Left kidney (tissue), 8 donors: ENCODE measurements around the gene SNX15. TPM values are rescaled to one million over a fixed set of nuclear protein-coding genes. Genes with fewer than 3 reads are reported as not detected.
"Not testable (repeated sequence)": the region's sequence is repeated elsewhere in the genome, so short reads cannot be mapped to it uniquely, and the experiment has no call there.

Experiments
- DNase-seq: peaks from one replicate; pipeline ENCODE4 v3.0.0-alpha.2; 2013
- long read RNA-seq, 8 donors: transcript quantifications; one replicate each; lab custom pipeline, GENCODE V29; 2026
- polyA plus RNA-seq: library from polyadenylated mRNA; unstranded; fragments of 120-200 nt; gene quantifications from one replicate; pipeline ENCODE4 v1.2.1, GENCODE V29; 2013; ENCODE audit not compliant: insufficient read length

SNX15 gene
- polyA plus RNA-seq, result 22.3 TPM
- long read RNA-seq, donor 1, transcript SNX15-202 (8 exons, 1,939 nt), result major isoform, 17 of 17 reads
- long read RNA-seq, donor 1, partial matches to known transcripts, result 0 of 17 reads
- long read RNA-seq, donor 1, other reads (novel, unspliced or antisense), result 0 of 17 reads
- long read RNA-seq, donor 2, transcript SNX15-202 (8 exons, 1,939 nt), result major isoform, 8 of 20 reads
- long read RNA-seq, donor 2, partial matches to known transcripts, result 12 of 20 reads
- long read RNA-seq, donor 2, other reads (novel, unspliced or antisense), result 0 of 20 reads
- long read RNA-seq, donor 3, transcript SNX15-202 (8 exons, 1,939 nt), result major isoform, 8 of 8 reads
- long read RNA-seq, donor 3, partial matches to known transcripts, result 0 of 8 reads
- long read RNA-seq, donor 3, other reads (novel, unspliced or antisense), result 0 of 8 reads
- long read RNA-seq, donor 4, partial matches to known transcripts, result 0 of 2 reads
- long read RNA-seq, donor 4, other reads (novel, unspliced or antisense), result 0 of 2 reads
- long read RNA-seq, donor 5, transcript SNX15-202 (8 exons, 1,939 nt), result major isoform, 21 of 22 reads
- long read RNA-seq, donor 5, partial matches to known transcripts, result 0 of 22 reads
- long read RNA-seq, donor 5, other reads (novel, unspliced or antisense), result 0 of 22 reads
- long read RNA-seq, donor 6, transcript SNX15-202 (8 exons, 1,939 nt), result major isoform, 11 of 30 reads
- long read RNA-seq, donor 6, partial matches to known transcripts, result 19 of 30 reads
- long read RNA-seq, donor 6, other reads (novel, unspliced or antisense), result 0 of 30 reads
- long read RNA-seq, donor 7, transcript SNX15-202 (8 exons, 1,939 nt), result major isoform, 19 of 20 reads
- long read RNA-seq, donor 7, partial matches to known transcripts, result 0 of 20 reads
- long read RNA-seq, donor 7, other reads (novel, unspliced or antisense), result 0 of 20 reads
- long read RNA-seq, donor 8, transcript SNX15-202 (8 exons, 1,939 nt), result major isoform, 10 of 10 reads
- long read RNA-seq, donor 8, partial matches to known transcripts, result 0 of 10 reads
- long read RNA-seq, donor 8, other reads (novel, unspliced or antisense), result 0 of 10 reads

- peak; percentile 98 for DNase-seq
These were observed at the start of gene SNX15 for GRCh38 chr11:65027213-65028067. Gene SNX15 (plus strand): TSS chr11:65027439. CDS start chr11:65027538, 99 bp downstream.

- DNase-seq, result not testable (repeated sequence)
These were observed 43.9 kb upstream of the SNX15 start for GRCh38 chr11:64983339-64983738.

- no peak for DNase-seq
These were observed 39.0 kb upstream of the SNX15 start for GRCh38 chr11:64987998-64988854.

- DNase-seq, result no peak
These were observed 37.8 kb upstream of the SNX15 start for GRCh38 chr11:64989416-64989815.

GRCh38 chr11:64990222-64990923 lies 36.9 kb upstream of the SNX15 start:
- no peak for DNase-seq

GRCh38 chr11:64994318-64994717 lies 32.9 kb upstream of the SNX15 start:
- no peak for DNase-seq

GRCh38 chr11:64996327-64996709 lies 30.9 kb upstream of the SNX15 start:
- DNase-seq, result no peak

GRCh38 chr11:64996710-64997380 lies 30.4 kb upstream of the SNX15 start, which contains the start of gene BATF2:
Gene BATF2 (minus strand): TSS chr11:64996971. CDS start chr11:64996914, 57 bp downstream.
- peak; percentile 85 for DNase-seq

- DNase-seq, result no peak
These were observed 29.1 kb upstream of the SNX15 start for GRCh38 chr11:64998141-64998540.

- no peak for DNase-seq
These were observed 28.4 kb upstream of the SNX15 start for GRCh38 chr11:64998690-64999431.

GRCh38 chr11:64999478-64999877 lies 27.8 kb upstream of the SNX15 start:
- DNase-seq, result no peak

- DNase-seq, result no peak
These were observed 24.5 kb upstream of the SNX15 start for GRCh38 chr11:65002706-65003105.

- DNase-seq, result no peak
These were observed 24.0 kb upstream of the SNX15 start for GRCh38 chr11:65003282-65003681.

GRCh38 chr11:65003968-65004367 lies 23.3 kb upstream of the SNX15 start:
- not testable (repeated sequence) for DNase-seq

GRCh38 chr11:65008016-65008415 lies 19.2 kb upstream of the SNX15 start:
- DNase-seq, result no peak

- no peak for DNase-seq
These were observed 18.4 kb upstream of the SNX15 start for GRCh38 chr11:65008873-65009272.

GRCh38 chr11:65013130-65013887 lies 13.9 kb upstream of the SNX15 start:
- peak; percentile 90 for DNase-seq
